ENCODE data around the gene ACOT4.
"Not testable (repeated sequence)": the region's sequence is repeated elsewhere in the genome, so short reads cannot be mapped to it uniquely, and the experiment has no call there.

ACOT4 gene

DNA sequence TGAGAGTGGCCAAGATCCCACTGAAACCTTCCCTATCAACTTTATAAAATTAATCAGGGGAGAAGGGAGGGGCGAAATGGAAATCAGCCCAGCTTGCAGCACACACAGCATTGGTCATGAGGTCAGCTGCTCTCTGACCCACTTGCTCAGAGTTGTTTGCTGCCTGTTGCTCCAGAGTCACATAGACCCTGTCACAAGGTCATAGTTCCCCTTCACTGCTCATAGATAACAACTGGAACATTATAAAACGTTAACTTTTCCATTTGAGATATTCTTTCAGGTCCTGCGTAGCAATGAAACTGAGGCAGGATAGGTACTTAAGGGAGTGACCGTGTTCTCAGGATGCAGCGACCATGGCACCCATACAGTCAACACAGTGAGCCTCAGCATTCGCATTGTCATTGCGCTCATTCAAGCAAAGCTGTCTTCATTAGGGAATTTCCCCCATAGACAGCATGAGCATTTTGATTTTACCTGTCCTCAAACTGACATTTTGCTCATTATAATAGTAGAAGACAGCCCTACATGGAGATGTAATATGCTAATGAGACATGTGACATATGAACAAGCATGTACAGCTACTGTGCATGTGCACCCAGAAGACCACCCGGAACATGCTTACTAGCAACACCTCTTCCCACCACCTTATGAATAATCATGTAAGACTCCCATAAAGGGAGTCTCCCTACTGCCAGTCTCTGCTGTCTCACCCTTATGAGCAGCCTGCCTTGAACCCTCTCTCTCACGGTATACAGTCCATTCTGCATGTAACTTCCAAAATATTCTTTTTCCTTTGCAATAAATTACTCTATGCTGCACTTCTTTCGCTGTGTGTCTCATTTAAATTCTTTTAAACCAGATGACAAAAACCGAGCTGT lies 9.3 kb upstream of the ACOT4 start:
- DNase-seq, result not testable (repeated sequence)

- no peak for DNase-seq
Measured at GRCh38 chr14:73588695-73589094, 3.0 kb upstream of the ACOT4 start.

DNA sequence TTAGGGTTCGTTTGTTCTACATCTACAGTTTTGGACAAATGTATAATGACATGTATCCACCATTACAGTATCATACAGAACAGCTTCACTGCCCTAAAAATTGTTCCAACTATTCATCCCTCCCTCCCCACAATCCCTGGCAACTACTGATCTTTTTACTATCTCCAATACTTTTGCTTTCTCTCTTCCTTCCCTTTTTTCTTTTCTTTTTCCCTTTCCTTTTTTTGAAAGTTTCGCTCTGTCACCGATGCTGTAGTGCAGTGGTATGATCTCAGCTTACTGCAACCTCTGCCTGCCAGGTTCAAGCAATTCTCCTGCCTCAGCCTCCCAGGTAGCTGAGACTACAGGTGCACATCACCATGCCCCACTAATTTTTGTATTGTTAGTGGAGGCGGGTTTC lies 2.6 kb upstream of the ACOT4 start:
- DNase-seq, result no peak

- not testable (repeated sequence) for DNase-seq
Measured at GRCh38 chr14:73590673-73591004, 1.0 kb upstream of the ACOT4 start.

DNA sequence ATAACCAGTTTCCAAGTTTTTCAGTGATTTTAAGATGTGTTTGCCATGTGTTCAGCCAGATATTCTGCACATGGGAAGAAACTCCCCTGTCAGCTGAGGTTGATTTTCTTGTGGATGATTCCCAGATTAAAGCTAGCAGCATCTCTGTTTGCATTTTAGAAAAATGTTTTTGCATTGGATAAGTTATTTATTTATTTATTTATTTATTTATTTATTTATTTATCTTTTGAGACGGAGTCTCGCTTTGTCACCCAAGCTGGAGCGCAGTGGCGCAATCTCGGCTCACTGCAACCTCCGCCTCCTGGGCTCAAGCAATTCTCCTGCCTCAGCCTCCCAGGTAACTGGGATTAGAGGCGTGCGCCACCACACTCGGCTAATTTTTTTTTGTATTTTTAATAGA lies 2.8 kb downstream of the ACOT4 start:
- DNase-seq, result no peak

GRCh38 chr14:73599499-73599898 lies 7.8 kb downstream of the ACOT4 start:
- DNase-seq, result no peak

DNA sequence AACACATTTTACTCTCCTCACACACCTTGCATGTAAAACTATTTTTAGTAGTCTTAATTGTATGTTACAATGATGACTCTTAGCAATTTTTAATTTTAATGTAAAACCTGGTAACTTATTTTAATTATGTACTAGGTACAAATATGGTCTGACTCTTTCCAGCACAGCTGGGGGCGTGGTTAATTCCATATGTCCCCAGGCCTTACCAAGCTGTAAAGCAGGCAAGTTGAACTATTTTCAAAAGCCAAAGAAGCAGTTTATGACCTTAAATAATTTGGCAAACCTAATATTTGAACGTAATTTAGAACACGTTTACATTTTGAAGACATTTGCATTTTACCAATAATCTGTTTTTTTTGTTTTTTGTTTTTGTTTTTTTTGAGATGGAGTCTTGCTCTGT lies 11.3 kb downstream of the ACOT4 start:
- no peak for DNase-seq

- DNase-seq, result no peak
Measured at GRCh38 chr14:73606271-73606670, 14.6 kb downstream of the ACOT4 start.

GRCh38 chr14:73607241-73607640 lies 15.6 kb downstream of the ACOT4 start:
- DNase-seq, result no peak

GRCh38 chr14:73610687-73611086 lies 19.0 kb downstream of the ACOT4 start:
- no peak for DNase-seq

DNA sequence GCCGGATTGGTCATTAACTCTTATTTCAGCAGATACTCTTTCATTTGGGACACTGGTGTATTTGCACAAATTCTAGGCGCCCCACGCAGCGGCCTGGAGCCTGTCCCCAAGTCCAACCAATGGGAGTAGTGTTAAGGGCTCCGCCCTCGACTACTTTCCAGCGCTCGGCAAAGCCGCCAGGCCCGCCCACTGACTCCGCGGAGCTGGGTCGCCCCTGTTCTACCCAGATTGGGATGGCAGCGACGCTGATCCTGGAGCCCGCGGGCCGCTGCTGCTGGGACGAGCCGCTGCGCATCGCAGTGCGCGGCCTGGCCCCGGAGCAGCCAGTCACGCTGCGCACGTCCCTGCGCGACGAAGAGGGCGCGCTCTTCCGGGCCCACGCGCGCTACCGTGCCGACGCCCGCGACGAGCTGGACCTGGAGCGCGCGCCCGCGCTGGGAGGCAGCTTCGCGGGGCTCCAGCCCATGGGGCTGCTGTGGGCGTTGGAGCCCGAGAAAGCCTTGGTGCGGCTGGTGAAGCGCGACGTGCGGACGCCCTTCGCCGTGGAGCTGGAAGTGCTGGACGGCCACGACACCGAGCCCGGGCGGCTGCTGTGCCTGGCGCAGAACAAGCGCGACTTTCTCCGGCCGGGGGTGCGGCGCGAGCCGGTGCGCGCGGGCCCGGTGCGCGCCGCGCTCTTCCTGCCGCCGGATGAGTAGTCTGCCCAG lies 20.8 kb downstream of the ACOT4 start, which contains the start of gene ACOT6:
TSS of gene ACOT6 (plus strand) at position 179 of the 707 bp plus-strand sequence. CDS start at position 234, 55 bp downstream.
- no peak for DNase-seq

DNA sequence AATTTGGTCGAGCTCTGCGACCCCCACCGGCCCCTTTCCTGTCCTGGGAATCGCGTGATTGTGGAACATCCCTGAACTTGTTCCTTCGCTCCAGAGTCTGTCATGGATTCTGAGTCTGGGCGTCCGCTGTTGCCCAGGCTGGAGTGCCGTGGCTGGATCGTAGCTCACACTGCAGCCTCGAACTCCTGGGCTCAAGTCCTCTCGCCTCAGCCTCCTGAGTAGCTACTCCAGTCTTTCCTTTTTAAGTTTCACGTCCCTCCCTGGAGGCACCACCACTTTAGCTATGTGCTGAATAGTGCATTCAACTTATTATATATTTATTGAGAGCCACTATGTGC lies 21.3 kb downstream of the ACOT4 start:
- no peak for DNase-seq

- no peak for DNase-seq
Measured at GRCh38 chr14:73613419-73613963, 21.8 kb downstream of the ACOT4 start.

- no peak for DNase-seq
Measured at GRCh38 chr14:73616831-73617230, 25.2 kb downstream of the ACOT4 start.

- DNase-seq, result no peak
Measured at GRCh38 chr14:73619524-73619923, 27.9 kb downstream of the ACOT4 start.

DNA sequence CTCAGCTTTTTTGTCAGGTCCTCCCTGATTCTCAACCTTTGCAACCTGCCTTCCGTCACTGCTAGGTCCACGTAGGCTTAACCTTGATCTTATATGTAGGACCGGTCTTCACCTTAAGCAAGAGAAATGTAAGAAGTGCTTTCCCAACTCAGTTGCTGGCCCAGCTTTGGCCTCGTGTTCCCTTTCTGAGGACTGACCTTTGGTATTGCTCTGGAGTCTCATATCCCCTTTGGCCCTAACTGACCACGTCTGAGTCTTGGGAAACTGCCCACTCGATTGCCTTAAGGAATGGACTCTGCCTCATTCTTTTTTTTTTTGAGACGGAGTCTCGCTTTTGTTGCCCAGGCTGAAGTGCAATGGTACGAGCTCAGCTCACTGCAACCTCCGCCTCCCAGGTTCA lies 28.6 kb downstream of the ACOT4 start:
- no peak for DNase-seq

DNA sequence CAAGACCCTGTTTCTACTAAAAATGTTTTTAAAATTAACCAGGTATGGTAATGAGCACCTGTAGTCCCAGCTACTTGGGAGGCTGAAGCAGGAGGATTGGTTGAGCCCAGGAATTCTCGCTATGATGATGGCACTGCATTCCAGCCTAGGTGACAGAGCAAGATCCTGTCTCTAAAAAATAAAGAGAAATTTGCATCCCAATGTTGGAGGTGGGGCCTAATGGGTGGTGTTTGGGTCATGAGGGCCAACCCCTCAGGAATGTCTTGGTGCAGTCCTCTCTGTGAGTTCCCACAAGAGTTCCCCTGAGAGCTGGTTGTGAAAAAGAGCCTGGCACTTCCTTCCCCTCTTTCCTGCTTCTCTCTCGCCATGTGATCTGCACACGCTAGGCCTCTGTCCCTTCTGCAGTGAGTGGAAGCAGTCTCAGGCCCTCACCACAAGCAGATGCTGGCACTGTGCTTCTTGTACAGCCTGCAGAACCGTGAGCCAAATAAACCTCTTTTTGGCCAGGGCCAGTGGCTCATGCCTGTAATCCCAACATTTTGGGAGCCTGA lies 31.9 kb downstream of the ACOT4 start:
- no peak for DNase-seq

DNA sequence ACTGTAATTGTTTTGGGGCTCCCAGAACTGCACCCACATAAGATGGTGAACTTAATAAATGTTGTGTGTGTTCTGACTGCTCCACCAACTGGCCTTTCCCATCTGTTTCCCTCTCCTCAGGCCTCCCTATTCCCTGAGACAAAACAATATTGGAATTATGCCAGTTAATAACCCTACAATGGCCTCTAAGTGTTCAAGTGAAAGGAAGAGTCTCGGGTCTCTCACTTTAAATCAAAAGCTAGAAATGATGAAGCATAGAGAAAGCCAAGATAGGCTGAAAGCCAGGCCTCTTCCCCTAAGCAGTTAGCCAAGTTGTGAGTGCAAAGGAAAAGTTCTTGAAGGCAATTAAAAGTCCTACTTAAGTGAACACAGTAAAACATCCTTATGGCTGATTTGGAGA lies 34.0 kb downstream of the ACOT4 start:
- DNase-seq, result no peak

DNA sequence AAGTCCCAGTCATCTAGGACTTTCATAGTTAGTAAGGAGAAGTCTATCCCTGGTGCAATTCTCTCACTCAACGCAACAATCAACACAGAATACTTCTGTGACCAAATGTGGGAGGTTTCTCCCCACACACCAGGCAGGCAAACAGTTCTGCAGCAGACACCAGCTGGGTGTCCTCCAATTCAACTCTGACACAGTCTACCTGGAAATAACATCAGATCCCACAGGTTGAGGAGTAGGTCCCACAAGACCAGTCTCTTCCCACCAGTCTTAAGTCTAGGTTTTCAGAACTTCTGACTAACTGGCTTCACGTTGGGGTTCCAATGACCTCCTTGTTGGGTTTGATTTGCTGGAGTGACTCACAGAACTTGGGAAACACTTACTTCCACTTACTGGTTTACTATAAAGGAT lies 35.5 kb downstream of the ACOT4 start:
- no peak for DNase-seq

GRCh38 chr14:73630009-73630780 lies 38.5 kb downstream of the ACOT4 start:
- DNase-seq, result no peak

DNA sequence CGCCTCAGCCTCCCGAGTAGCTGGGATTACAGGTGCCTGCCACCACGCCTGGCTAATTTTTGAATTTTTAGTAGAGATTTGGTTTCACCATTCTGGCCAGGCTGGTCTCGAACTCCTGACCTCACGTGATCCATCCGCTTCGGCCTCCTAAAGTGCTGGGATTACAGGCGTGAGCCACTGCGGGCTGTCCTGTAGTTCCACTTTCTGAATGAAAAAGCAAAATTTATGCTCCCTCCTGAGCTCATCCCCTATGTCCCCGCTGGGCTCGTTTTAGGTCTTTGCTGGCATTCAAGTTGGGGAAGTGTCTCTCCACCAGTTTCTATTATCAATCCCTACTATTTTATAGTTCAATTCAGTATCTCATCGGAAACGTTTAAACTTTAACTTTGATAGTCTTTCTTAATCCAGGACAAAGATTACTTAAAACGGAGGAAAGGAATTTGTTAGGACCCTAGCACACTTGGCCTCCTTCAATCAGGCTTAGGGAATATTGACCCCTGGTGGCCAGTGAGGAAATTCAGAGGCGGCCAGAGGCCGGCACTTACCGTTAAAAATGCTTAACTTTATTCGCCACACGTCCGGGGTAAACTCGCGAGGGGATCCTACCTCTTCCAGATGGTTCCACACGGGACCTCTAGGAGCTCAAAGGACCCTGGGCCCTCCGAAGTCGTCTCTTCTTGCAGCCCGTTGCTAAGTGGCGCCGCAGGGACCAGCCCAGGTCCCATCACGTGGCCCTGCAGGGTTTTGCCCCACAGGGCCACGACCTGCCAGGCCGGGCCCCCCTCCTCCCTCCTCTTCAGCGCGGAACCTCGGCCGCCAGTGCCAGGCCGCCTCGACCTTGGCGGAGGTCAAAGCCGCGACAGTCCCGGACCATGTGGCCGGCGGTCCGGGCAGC lies 41.7 kb downstream of the ACOT4 start:
- no peak for DNase-seq

Data from NK-92 treated with Interleukin-12 subunit alpha and Interleukin-12 subunit beta, amount 100 ng/mL, for 24 hours (cell line).